K562 (cell line): ENCODE results near the gene AVPR1B. TPM values are rescaled to one million over a fixed set of nuclear protein-coding genes. Genes with fewer than 3 reads are reported as not detected.

Source experiments
- ATAC-seq: fragments of 200-7000 bp; cut with Tn5 transposase; 3 replicates; pipeline ENCODE4 v1.9.1; 2020; ENCODE audit warnings: moderate library complexity
- BruUV-seq: library from RNA; stranded (reverse); fragments of 400-500 nt; replicated peaks from 2 replicates; lab custom pipeline; 2021; lab: Mats Ljungman, UMichigan
- CTCF ChIA-PET: fragments of 300-600 bp; formaldehyde crosslinking; extraction: SDS; loops from one replicate; lab custom pipeline; 2021; ENCODE audit warnings: low intra/inter-chr PET ratio; lab: Yijun Ruan, JAX
- POLR2A ChIA-PET: fragments of 300-600, 350-650 bp; sonication (Branson Sonifier 250); formaldehyde crosslinking; extraction: SDS; loops from one replicate; lab custom pipeline; 2021; ENCODE audit warnings: antibody characterized with exemption, inconsistent platforms; lab: Yijun Ruan, JAX
- DNase-seq, 4 experiments: peaks; one replicate each; pipeline versions ENCODE4 v3.0.0 to v3.0.0-alpha.2; 2011 to 2018; ENCODE audit warnings: low spot score in 3 of 4, mixed read lengths in 3 of 4; ENCODE audit errors: extremely low read depth in 1 of 4
- FAIRE-seq: peaks from 2 replicates; lab custom pipeline; 2011; peaks lifted over from hg19 to GRCh38; lab: Jason Lieb, UNC
- H2AFZ ChIP-seq: 2 replicates; pipeline ENCODE4 v1.6.0; 2011; ENCODE audit warnings: low read depth, low read length, control low read depth, inconsistent platforms
- H3K27ac ChIP-seq: fragments of 200-600 bp; 3 replicates; pipeline ENCODE4 v1.8.0; 2011; ENCODE audit warnings: low read depth, mild to moderate bottlenecking, control low read depth, inconsistent platforms, low read length, moderate library complexity, mixed read lengths; ENCODE audit errors: extremely low read depth
- H3K27me3 ChIP-seq, 2 experiments: fragments of 300-600 bp in 1 of 2; 2 replicates in 1 of 2; 3 replicates in 1 of 2; pipeline versions ENCODE4 v1.6.0 to v1.8.0; 2011; ENCODE audit warnings: inconsistent platforms in 2 of 2, low read length in 2 of 2, mild to moderate bottlenecking in 1 of 2, mixed read lengths in 1 of 2, moderate library complexity in 1 of 2; ENCODE audit not compliant: control insufficient read depth in 2 of 2, insufficient read depth in 2 of 2
- H3K36me3 ChIP-seq: fragments of 300-600 bp; 3 replicates; pipeline ENCODE4 v1.8.0; 2011; ENCODE audit warnings: mild to moderate bottlenecking, low read length, inconsistent platforms; ENCODE audit not compliant: control insufficient read depth, insufficient read depth
- H3K4me1 ChIP-seq, 2 experiments: fragments of 200-600 bp in 1 of 2; replicated peaks in 1 of 2; 2 replicates in 1 of 2; 3 replicates in 1 of 2; pipeline versions ENCODE4 v1.5.1 to v1.8.0; 2011; ENCODE audit warnings: inconsistent platforms in 2 of 2, low read length in 2 of 2, mild to moderate bottlenecking in 1 of 2, mixed read lengths in 1 of 2, moderate library complexity in 1 of 2; ENCODE audit not compliant: control insufficient read depth in 2 of 2, insufficient read depth in 2 of 2
- H3K4me2 ChIP-seq: 2 replicates; pipeline ENCODE4 v1.6.1; 2011; ENCODE audit warnings: low read length, control low read depth, inconsistent platforms, mixed read lengths; ENCODE audit not compliant: insufficient read depth
- H3K4me3 ChIP-seq: fragments of 200-600 bp; sonication (generic), shearing (Covaris generic); 2 replicates; pipeline ENCODE4 v1.5.1; 2016; ENCODE audit warnings: control low read depth, inconsistent platforms
- H3K79me2 ChIP-seq: fragments of 200-600 bp; 3 replicates; pipeline ENCODE4 v1.8.0; 2011; ENCODE audit warnings: low read length, inconsistent platforms; ENCODE audit not compliant: control insufficient read depth, insufficient read depth
- H3K9ac ChIP-seq, 2 experiments: 2 replicates each; pipeline versions ENCODE4 v1.6.0 to v1.6.1; 2011; ENCODE audit warnings: low read depth in 2 of 2, low read length in 2 of 2, control low read depth in 1 of 2, inconsistent platforms in 1 of 2, mild to moderate bottlenecking in 1 of 2, mixed read lengths in 1 of 2; ENCODE audit not compliant: insufficient read depth in 1 of 2
- H3K9me1 ChIP-seq: one replicate; pipeline ENCODE4 v1.6.0; 2011; ENCODE audit warnings: inconsistent platforms, mild to moderate bottlenecking, low read length, moderate library complexity; ENCODE audit not compliant: control insufficient read depth, insufficient read depth
- H3K9me3 ChIP-seq: replicated peaks from 2 replicates; pipeline ENCODE4 v1.5.1; 2011; ENCODE audit warnings: low read depth, low read length, inconsistent platforms; ENCODE audit not compliant: control insufficient read depth, insufficient read depth
- H4K20me1 ChIP-seq: replicated peaks from 2 replicates; pipeline ENCODE4 v1.6.1; 2011; ENCODE audit warnings: low read length, inconsistent platforms, mixed read lengths; ENCODE audit not compliant: control insufficient read depth, insufficient read depth
- CEBPG ChIP-seq, 3 experiments: fragments of 200-800 bp in 1 of 3; sonication (Bioruptor generic) in 1 of 3; sonication (generic) in 1 of 3; formaldehyde crosslinking in 1 of 3; IDR thresholded peaks in 2 of 3; conservative IDR thresholded peaks in 1 of 3; 2 replicates each; pipeline versions ENCODE4 v1.6.1 to v1.8.0; 2016 to 2022; ENCODE audit warnings: missing compliant biosample characterization in 2 of 3, missing genetic modification characterization in 2 of 3, mild to moderate bottlenecking in 1 of 3, missing genetic modification reagents in 1 of 3
- IRF2 ChIP-seq: sonication (generic); formaldehyde crosslinking; IDR thresholded peaks from 2 replicates; pipeline ENCODE4 v1.8.1; 2022; ENCODE audit warnings: mild to moderate bottlenecking, missing genetic modification reagents
- MTA3 ChIP-seq: fragments of 450-650 bp; formaldehyde crosslinking; IDR thresholded peaks from 2 replicates; pipeline ENCODE4 v1.6.1; 2017; ENCODE audit warnings: mild to moderate bottlenecking, borderline replicate concordance
- PHF20 ChIP-seq: fragments of 450-650 bp; IDR thresholded peaks from 2 replicates; pipeline ENCODE4 v1.6.1; 2018; ENCODE audit not compliant: partially characterized antibody
- SNIP1 ChIP-seq: fragments of 450-650 bp; IDR thresholded peaks from 2 replicates; pipeline ENCODE4 v1.7.1; 2017; ENCODE audit warnings: low read depth, mild to moderate bottlenecking
- STAT5A ChIP-seq: IDR thresholded peaks from 2 replicates; pipeline ENCODE4 v1.6.1; 2012; ENCODE audit warnings: low read length, inconsistent platforms, borderline replicate concordance
- ZBTB1 ChIP-seq: sonication (generic); formaldehyde crosslinking; IDR thresholded peaks from 2 replicates; pipeline ENCODE4 v1.8.1; 2023; ENCODE audit warnings: missing genetic modification reagents, low read depth, mild to moderate bottlenecking, borderline replicate concordance
- ZNF165 ChIP-seq: fragments of 250-450 bp; sonication (Bioruptor Pico); IDR thresholded peaks from 2 replicates; pipeline ENCODE4 v1.4.0; 2020; ENCODE audit warnings: borderline replicate concordance
- ZNF3 ChIP-seq: fragments of 250-450 bp; sonication (Bioruptor Pico); IDR thresholded peaks from 2 replicates; pipeline ENCODE4 v1.5.0; 2021; ENCODE audit warnings: mild to moderate bottlenecking, moderate library complexity
- ZNF830 ChIP-seq: fragments of 250-450 bp; sonication (Bioruptor Pico); IDR thresholded peaks from 2 replicates; pipeline ENCODE4 v1.5.0; 2021; ENCODE audit warnings: mild to moderate bottlenecking
- in situ Hi-C: fragments of 300-500 bp; cut with MboI; formaldehyde crosslinking; loops from 4 replicates; pipeline ENCODE4 v1.15.0; 2018; ENCODE audit warnings: inconsistent platforms, mixed read lengths
- intact Hi-C: fragments of 100-400 bp; cut with micrococcal nuclease; formaldehyde crosslinking; loops from 2 replicates; pipeline ENCODE4 v1.14.2; 2022
- polyA plus RNA-seq, 8 experiments: library from polyadenylated mRNA; depleted of rRNA in 4 of 8; stranded (reverse) in 5 of 8; unstranded in 3 of 8; fragments of >200 nt; fragmentation: Nextera tagmentation in 2 of 8; fragmentation: Illumina TruSeq in 1 of 8; extraction: Ambion mirVana in 2 of 8; extraction: Trizol in 1 of 8; gene quantifications; 2 replicates each; pipeline versions ENCODE4 v1.2.1 to v1.2.3, GENCODE V29; 2011 to 2014; ENCODE audit warnings: inconsistent platforms in 1 of 8, missing spikeins in 1 of 8
- total RNA-seq, 7 experiments: library from RNA; depleted of rRNA in 6 of 7; stranded (reverse); fragments of >200 nt in 6 of 7; fragmentation: Illumina TruSeq in 2 of 7; extraction: Trizol in 2 of 7; gene quantifications; 2 replicates each; pipeline versions ENCODE4 v1.2.1 to v1.2.3, GENCODE V29; 2011 to 2021; ENCODE audit warnings: low replicate concordance in 1 of 7
- TF ChIP-seq, protein P1 (sequence below): fragments of 250-450 bp; sonication (Bioruptor Pico); IDR thresholded peaks from 2 replicates; pipeline ENCODE4 v1.4.0; 2020
- TF ChIP-seq, protein P2 (sequence below): fragments of 450-650 bp; IDR thresholded peaks from 2 replicates; pipeline ENCODE4 v1.6.1; 2017; ENCODE audit warnings: antibody characterized with exemption
- TF ChIP-seq, protein P3 (sequence below): fragments of 250-450 bp; sonication (Bioruptor Pico); IDR thresholded peaks from 2 replicates; pipeline ENCODE4 v1.8.0; 2021; ENCODE audit warnings: borderline replicate concordance, mild to moderate bottlenecking, moderate library complexity; ENCODE audit not compliant: poor library complexity, severe bottlenecking

The AVPR1B gene
- total and polyA plus RNA-seq, 9 of the 15 experiments (the other 6 are each of a cell fraction or from before 2014, with no cell fraction given) = not detected

DNA sequence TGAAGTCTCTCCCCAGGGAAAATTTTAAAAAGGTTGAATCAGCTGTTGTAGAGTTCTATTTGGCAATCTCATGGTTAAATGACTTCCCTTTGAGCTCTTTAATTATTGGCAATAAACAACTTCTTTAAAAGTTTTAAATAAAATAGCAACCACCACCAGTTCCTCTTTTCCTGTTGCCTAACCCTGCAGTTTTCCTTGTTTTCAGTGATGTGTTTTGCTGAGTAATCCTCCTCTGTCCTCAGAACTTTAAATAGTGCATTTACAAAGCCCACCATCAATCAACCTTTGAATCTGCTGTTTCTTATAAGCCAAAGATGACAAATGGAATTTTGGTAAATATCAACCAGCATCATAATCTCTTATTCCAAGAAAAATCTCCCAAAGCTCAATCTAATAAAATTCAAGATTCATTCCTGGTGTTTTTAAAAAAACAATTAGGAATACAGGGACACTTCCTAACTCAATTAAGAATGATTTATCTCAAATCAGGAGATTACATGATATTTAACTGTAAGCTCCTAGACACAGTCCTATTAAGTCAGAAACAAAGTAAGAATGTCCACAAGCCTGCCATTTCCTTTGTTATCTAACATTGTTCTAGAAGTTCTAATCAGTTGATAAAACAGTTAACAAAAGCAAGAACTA, 14.8 kb downstream of the AVPR1B start:
- DNase-seq (no peak), ATAC-seq (no peak), FAIRE-seq (no peak)
- peaks cover 19 to 34% of the 10 kb centered on the region in 2 experiments; a peak in 4 of 5 replicates for H3K27me3 ChIP-seq
- intact Hi-C loops = loop anchor here (10.0 kb wide), 1 partner anchor 428 kb away; no protein-coding TSS in a partner anchor
- H3K36me3 ChIP-seq = no peaks in the 10 kb centered on the region
- in situ Hi-C loops = loop anchor here (5.0 to 10.0 kb wide), 2 partner anchors 120 to 178 kb away; no protein-coding TSS in a partner anchor
- no peak overlapping the region for H3K4me2 ChIP-seq
- H3K27ac ChIP-seq = no peak overlapping the region
- H2AFZ ChIP-seq = no peak overlapping the region
- ChIA-PET POLR2A (interaction anchor here (0.5 to 2.0 kb wide), 3 partner anchors 9 to 26 kb away, joined by 3 to 7 read pairs (median 3); no protein-coding TSS in a partner anchor), CTCF (interaction anchor here (0.6 to 1.2 kb wide), 2 partner anchors 71 to 533 kb away, joined by 3 read pairs; partner anchors contain the start of gene DYRK3)
- H3K4me3 ChIP-seq = no peak overlapping the region
- no peaks in the 10 kb centered on the region for H3K9me1 ChIP-seq
- no peaks in the 10 kb centered on the region for H3K79me2 ChIP-seq
- no peaks in the 10 kb centered on the region for H3K9me3 ChIP-seq
- 0 out of 2 replicates have a peak, but pooled peaks cover 5% of the 10 kb centered on the region for H4K20me1 ChIP-seq
- H3K9ac ChIP-seq = no peak overlapping the region
- peaks cover 4% of the 10 kb centered on the region in 2 experiments; a peak in 1 of 5 replicates for H3K4me1 ChIP-seq
- no TSS peak for BruUV-seq
- TF ChIP-seq, protein P1, sequence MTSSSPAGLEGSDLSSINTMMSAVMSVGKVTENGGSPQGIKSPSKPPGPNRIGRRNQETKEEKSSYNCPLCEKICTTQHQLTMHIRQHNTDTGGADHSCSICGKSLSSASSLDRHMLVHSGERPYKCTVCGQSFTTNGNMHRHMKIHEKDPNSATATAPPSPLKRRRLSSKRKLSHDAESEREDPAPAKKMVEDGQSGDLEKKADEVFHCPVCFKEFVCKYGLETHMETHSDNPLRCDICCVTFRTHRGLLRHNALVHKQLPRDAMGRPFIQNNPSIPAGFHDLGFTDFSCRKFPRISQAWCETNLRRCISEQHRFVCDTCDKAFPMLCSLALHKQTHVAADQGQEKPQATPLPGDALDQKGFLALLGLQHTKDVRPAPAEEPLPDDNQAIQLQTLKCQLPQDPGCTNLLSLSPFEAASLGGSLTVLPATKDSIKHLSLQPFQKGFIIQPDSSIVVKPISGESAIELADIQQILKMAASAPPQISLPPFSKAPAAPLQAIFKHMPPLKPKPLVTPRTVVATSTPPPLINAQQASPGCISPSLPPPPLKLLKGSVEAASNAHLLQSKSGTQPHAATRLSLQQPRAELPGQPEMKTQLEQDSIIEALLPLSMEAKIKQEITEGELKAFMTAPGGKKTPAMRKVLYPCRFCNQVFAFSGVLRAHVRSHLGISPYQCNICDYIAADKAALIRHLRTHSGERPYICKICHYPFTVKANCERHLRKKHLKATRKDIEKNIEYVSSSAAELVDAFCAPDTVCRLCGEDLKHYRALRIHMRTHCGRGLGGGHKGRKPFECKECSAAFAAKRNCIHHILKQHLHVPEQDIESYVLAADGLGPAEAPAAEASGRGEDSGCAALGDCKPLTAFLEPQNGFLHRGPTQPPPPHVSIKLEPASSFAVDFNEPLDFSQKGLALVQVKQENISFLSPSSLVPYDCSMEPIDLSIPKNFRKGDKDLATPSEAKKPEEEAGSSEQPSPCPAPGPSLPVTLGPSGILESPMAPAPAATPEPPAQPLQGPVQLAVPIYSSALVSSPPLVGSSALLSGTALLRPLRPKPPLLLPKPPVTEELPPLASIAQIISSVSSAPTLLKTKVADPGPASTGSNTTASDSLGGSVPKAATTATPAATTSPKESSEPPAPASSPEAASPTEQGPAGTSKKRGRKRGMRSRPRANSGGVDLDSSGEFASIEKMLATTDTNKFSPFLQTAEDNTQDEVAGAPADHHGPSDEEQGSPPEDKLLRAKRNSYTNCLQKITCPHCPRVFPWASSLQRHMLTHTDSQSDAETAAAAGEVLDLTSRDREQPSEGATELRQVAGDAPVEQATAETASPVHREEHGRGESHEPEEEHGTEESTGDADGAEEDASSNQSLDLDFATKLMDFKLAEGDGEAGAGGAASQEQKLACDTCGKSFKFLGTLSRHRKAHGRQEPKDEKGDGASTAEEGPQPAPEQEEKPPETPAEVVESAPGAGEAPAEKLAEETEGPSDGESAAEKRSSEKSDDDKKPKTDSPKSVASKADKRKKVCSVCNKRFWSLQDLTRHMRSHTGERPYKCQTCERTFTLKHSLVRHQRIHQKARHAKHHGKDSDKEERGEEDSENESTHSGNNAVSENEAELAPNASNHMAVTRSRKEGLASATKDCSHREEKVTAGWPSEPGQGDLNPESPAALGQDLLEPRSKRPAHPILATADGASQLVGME (CRISPR knock-in tag) = no peak
- TF ChIP-seq, protein P2, sequence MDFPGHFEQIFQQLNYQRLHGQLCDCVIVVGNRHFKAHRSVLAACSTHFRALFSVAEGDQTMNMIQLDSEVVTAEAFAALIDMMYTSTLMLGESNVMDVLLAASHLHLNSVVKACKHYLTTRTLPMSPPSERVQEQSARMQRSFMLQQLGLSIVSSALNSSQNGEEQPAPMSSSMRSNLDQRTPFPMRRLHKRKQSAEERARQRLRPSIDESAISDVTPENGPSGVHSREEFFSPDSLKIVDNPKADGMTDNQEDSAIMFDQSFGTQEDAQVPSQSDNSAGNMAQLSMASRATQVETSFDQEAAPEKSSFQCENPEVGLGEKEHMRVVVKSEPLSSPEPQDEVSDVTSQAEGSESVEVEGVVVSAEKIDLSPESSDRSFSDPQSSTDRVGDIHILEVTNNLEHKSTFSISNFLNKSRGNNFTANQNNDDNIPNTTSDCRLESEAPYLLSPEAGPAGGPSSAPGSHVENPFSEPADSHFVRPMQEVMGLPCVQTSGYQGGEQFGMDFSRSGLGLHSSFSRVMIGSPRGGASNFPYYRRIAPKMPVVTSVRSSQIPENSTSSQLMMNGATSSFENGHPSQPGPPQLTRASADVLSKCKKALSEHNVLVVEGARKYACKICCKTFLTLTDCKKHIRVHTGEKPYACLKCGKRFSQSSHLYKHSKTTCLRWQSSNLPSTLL = no peak
- TF ChIP-seq ZNF165 = no peak
- TF ChIP-seq PHF20 = no peak
- no peak for TF ChIP-seq ZNF830
- no peak for TF ChIP-seq MTA3
- TF ChIP-seq SNIP1 = no peak
- TF ChIP-seq IRF2 (CRISPR knock-in tag) = no peak
- no peak for TF ChIP-seq ZNF3
- TF ChIP-seq, protein P3, sequence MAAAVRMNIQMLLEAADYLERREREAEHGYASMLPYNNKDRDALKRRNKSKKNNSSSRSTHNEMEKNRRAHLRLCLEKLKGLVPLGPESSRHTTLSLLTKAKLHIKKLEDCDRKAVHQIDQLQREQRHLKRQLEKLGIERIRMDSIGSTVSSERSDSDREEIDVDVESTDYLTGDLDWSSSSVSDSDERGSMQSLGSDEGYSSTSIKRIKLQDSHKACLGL (CRISPR knock-in tag) = no peak
- TF ChIP-seq STAT5A = no peak
- no peak for TF ChIP-seq ZBTB1 (CRISPR knock-in tag)
- no peak for TF ChIP-seq CEBPG (CRISPR knock-in tag; IDR thresholded peaks at IDR 0.05)
- TF ChIP-seq CEBPG (tag; conservative IDR thresholded peaks at IDR 0.05 in 1 of 2, IDR thresholded peaks at IDR 0.05 in 1 of 2) = peak in 1 of 2 experiments; percentile 51; a peak in 2 of 4 replicates
